ENCODE data around the gene ATAD1.
"Not testable (repeated sequence)": the region's sequence is repeated elsewhere in the genome, so short reads cannot be mapped to it uniquely, and the experiment has no call there.

Gene ATAD1

GRCh38 chr10:87826653-87827052 lies 8.6 kb upstream of the ATAD1 start:
- Histone ChIP-seq H3K27ac (ENCODE audit: low read length) (no peak overlapping the region), H3K9me3 (ENCODE audit: insufficient read depth, low read depth, low read length) (no peaks in the 10 kb centered on the region), H3K9ac (ENCODE audit: low read depth, low read length) (no peak overlapping the region), H3K36me3 (ENCODE audit: insufficient read depth, low read depth, low read length) (no peaks in the 10 kb centered on the region), H3K4me1 (ENCODE audit: insufficient read depth, low read length) (no peaks in the 10 kb centered on the region), H3K4me3 (ENCODE audit: low read length) (no peak overlapping the region), H3K27me3 (ENCODE audit: insufficient read depth, low read length) (no peaks in the 10 kb centered on the region)

GRCh38 chr10:87819289-87819585 lies 1.2 kb upstream of the ATAD1 start:
- peaks cover 6% of the 10 kb centered on the region; the same call in 1 of the 2 replicates for H3K4me1 ChIP-seq (ENCODE audit: insufficient read depth, low read length)
- no peak overlapping the region for H3K27ac ChIP-seq (ENCODE audit: low read length)
- no peaks in the 10 kb centered on the region; the same call in 1 of the 2 replicates for H3K27me3 ChIP-seq (ENCODE audit: insufficient read depth, low read length)
- H3K9me3 ChIP-seq (ENCODE audit: insufficient read depth, low read depth, low read length), result no peaks in the 10 kb centered on the region
- H3K4me3 ChIP-seq (ENCODE audit: low read length), result peak overlapping the region; percentile 88; the same call in 1 of the 2 replicates
- H3K36me3 ChIP-seq (ENCODE audit: insufficient read depth, low read depth, low read length), result peaks cover 3% of the 10 kb centered on the region; the same call in 1 of the 2 replicates
- no peak overlapping the region; the same call in 1 of the 2 replicates for H3K9ac ChIP-seq (ENCODE audit: low read depth, low read length)

- Histone ChIP-seq H3K9ac (ENCODE audit: low read depth, low read length) (peak overlapping the region; percentile 89), H3K9me3 (ENCODE audit: insufficient read depth, low read depth, low read length) (no peaks in the 10 kb centered on the region), H3K27ac (ENCODE audit: low read length) (peak overlapping the region; percentile 77), H3K36me3 (ENCODE audit: insufficient read depth, low read depth, low read length) (peaks cover 8% of the 10 kb centered on the region), H3K4me3 (ENCODE audit: low read length) (peak overlapping the region; percentile 88), H3K27me3 (ENCODE audit: insufficient read depth, low read length) (no peaks in the 10 kb centered on the region; the same call in 1 of the 2 replicates), H3K4me1 (ENCODE audit: insufficient read depth, low read length) (peaks cover 6% of the 10 kb centered on the region; the same call in 1 of the 2 replicates)
Observed at GRCh38 chr10:87818505-87819288, 671 bp upstream of the ATAD1 start.

- Histone ChIP-seq H3K36me3 (ENCODE audit: insufficient read depth, low read depth, low read length) (peaks cover 20% of the 10 kb centered on the region), H3K4me3 (ENCODE audit: low read length) (peak overlapping the region; percentile 88), H3K4me1 (ENCODE audit: insufficient read depth, low read length) (peaks cover 6% of the 10 kb centered on the region; the same call in 1 of the 2 replicates), H3K9ac (ENCODE audit: low read depth, low read length) (peak overlapping the region; percentile 89), H3K27ac (ENCODE audit: low read length) (peak overlapping the region; percentile 77), H3K27me3 (ENCODE audit: insufficient read depth, low read length) (no peaks in the 10 kb centered on the region; the same call in 1 of the 2 replicates), H3K9me3 (ENCODE audit: insufficient read depth, low read depth, low read length) (no peaks in the 10 kb centered on the region)
Observed at GRCh38 chr10:87816898-87817608, 973 bp downstream of the ATAD1 start.

GRCh38 chr10:87816163-87816897 lies 1.7 kb downstream of the ATAD1 start:
- H3K9me3 ChIP-seq (ENCODE audit: insufficient read depth, low read depth, low read length), result no peaks in the 10 kb centered on the region
- H3K4me3 ChIP-seq (ENCODE audit: low read length), result peak overlapping the region; percentile 88

GRCh38 chr10:87804939-87805569 lies 13.0 kb downstream of the ATAD1 start:
- Histone ChIP-seq H3K27ac (ENCODE audit: low read length) (no peak overlapping the region), H3K9ac (ENCODE audit: low read depth, low read length) (no peak overlapping the region), H3K4me1 (ENCODE audit: insufficient read depth, low read length) (no peaks in the 10 kb centered on the region), H3K4me3 (ENCODE audit: low read length) (no peak overlapping the region), H3K36me3 (ENCODE audit: insufficient read depth, low read depth, low read length) (peaks cover 83% of the 10 kb centered on the region), H3K27me3 (ENCODE audit: insufficient read depth, low read length) (no peaks in the 10 kb centered on the region), H3K9me3 (ENCODE audit: insufficient read depth, low read depth, low read length) (peaks cover 50% of the 10 kb centered on the region)

More at GRCh38 chr10:87816163-87816897, 1.7 kb downstream of the ATAD1 start:
- peak overlapping the region; percentile 89; the same call in 1 of the 2 replicates for H3K9ac ChIP-seq (ENCODE audit: low read depth, low read length)
- no peak overlapping the region for H3K27ac ChIP-seq (ENCODE audit: low read length)
- no peaks in the 10 kb centered on the region; the same call in 1 of the 2 replicates for H3K27me3 ChIP-seq (ENCODE audit: insufficient read depth, low read length)
- H3K4me1 ChIP-seq (ENCODE audit: insufficient read depth, low read length), result peaks cover 6% of the 10 kb centered on the region; the same call in 1 of the 2 replicates
- peaks cover 27% of the 10 kb centered on the region for H3K36me3 ChIP-seq (ENCODE audit: insufficient read depth, low read depth, low read length)

GRCh38 chr10:87803831-87804230 lies 14.2 kb downstream of the ATAD1 start:
- H3K27me3 ChIP-seq (ENCODE audit: insufficient read depth, low read length), result no peaks in the 10 kb centered on the region
- H3K9ac ChIP-seq (ENCODE audit: low read depth, low read length), result no peak overlapping the region
- H3K4me3 ChIP-seq (ENCODE audit: low read length), result no peak overlapping the region
- H3K4me1 ChIP-seq (ENCODE audit: insufficient read depth, low read length), result no peaks in the 10 kb centered on the region
- H3K27ac ChIP-seq (ENCODE audit: low read length), result no peak overlapping the region
- H3K36me3 ChIP-seq (ENCODE audit: insufficient read depth, low read depth, low read length), result peaks cover 92% of the 10 kb centered on the region
- peaks cover 57% of the 10 kb centered on the region for H3K9me3 ChIP-seq (ENCODE audit: insufficient read depth, low read depth, low read length)

- Histone ChIP-seq H3K4me1 (ENCODE audit: insufficient read depth, low read length) (no peaks in the 10 kb centered on the region), H3K27me3 (ENCODE audit: insufficient read depth, low read length) (no peaks in the 10 kb centered on the region), H3K4me3 (ENCODE audit: low read length) (no peak overlapping the region), H3K9me3 (ENCODE audit: insufficient read depth, low read depth, low read length) (peaks cover 57% of the 10 kb centered on the region), H3K36me3 (ENCODE audit: insufficient read depth, low read depth, low read length) (peaks cover 87% of the 10 kb centered on the region), H3K9ac (ENCODE audit: low read depth, low read length) (no peak overlapping the region), H3K27ac (ENCODE audit: low read length) (no peak overlapping the region)
Observed at GRCh38 chr10:87803328-87803727, 14.7 kb downstream of the ATAD1 start.

- Histone ChIP-seq H3K36me3 (ENCODE audit: insufficient read depth, low read depth, low read length) (peaks cover 88% of the 10 kb centered on the region), H3K9me3 (ENCODE audit: insufficient read depth, low read depth, low read length) (peaks cover 52% of the 10 kb centered on the region)
- H3K4me3 ChIP-seq (ENCODE audit: low read length); H3K27me3 ChIP-seq (ENCODE audit: insufficient read depth, low read length); H3K9ac ChIP-seq (ENCODE audit: low read depth, low read length); H3K4me1 ChIP-seq (ENCODE audit: insufficient read depth, low read length); H3K27ac ChIP-seq (ENCODE audit: low read length): not testable (repeated sequence)
Observed at GRCh38 chr10:87801813-87802435, 16.1 kb downstream of the ATAD1 start.

GRCh38 chr10:87799860-87800259 lies 18.2 kb downstream of the ATAD1 start:
- peaks cover 80% of the 10 kb centered on the region for H3K36me3 ChIP-seq (ENCODE audit: insufficient read depth, low read depth, low read length)
- H3K9me3 ChIP-seq (ENCODE audit: insufficient read depth, low read depth, low read length), result peaks cover 46% of the 10 kb centered on the region
- no peak overlapping the region for H3K27ac ChIP-seq (ENCODE audit: low read length)
- no peaks in the 10 kb centered on the region for H3K27me3 ChIP-seq (ENCODE audit: insufficient read depth, low read length)
- peaks cover 4% of the 10 kb centered on the region; the same call in 1 of the 2 replicates for H3K4me1 ChIP-seq (ENCODE audit: insufficient read depth, low read length)
- H3K9ac ChIP-seq (ENCODE audit: low read depth, low read length), result no peak overlapping the region
- H3K4me3 ChIP-seq (ENCODE audit: low read length), result peak overlapping the region; percentile 11; the same call in 1 of the 2 replicates

GRCh38 chr10:87798082-87798481 lies 19.9 kb downstream of the ATAD1 start:
- Histone ChIP-seq H3K9me3 (ENCODE audit: insufficient read depth, low read depth, low read length) (peaks cover 35% of the 10 kb centered on the region), H3K36me3 (ENCODE audit: insufficient read depth, low read depth, low read length) (peaks cover 62% of the 10 kb centered on the region), H3K27ac (ENCODE audit: low read length) (no peak overlapping the region), H3K27me3 (ENCODE audit: insufficient read depth, low read length) (no peaks in the 10 kb centered on the region), H3K9ac (ENCODE audit: low read depth, low read length) (no peak overlapping the region), H3K4me1 (ENCODE audit: insufficient read depth, low read length) (peaks cover 12% of the 10 kb centered on the region; the same call in 1 of the 2 replicates), H3K4me3 (ENCODE audit: low read length) (no peak overlapping the region)
